Tibial artery (tissue), 4 donors: ENCODE measurements around the gene SLC12A4.
A peak's percentile ranks its signal among the peaks of the same experiment; 100 is the strongest.
"Not testable (repeated sequence)": the region's sequence is repeated elsewhere in the genome, so short reads cannot be mapped to it uniquely, and the experiment has no call there.

ENCODE experiments used
- DNase-seq, 2 donors: peaks; one replicate each; pipeline ENCODE4 v3.0.0-alpha.2; 2019
- H3K27ac ChIP-seq, 2 donors: fragments of 200-600 bp; sonication (generic) in 1 of 2; 1 replicate in 1 of 2; 2 replicates in 1 of 2; pipeline ENCODE4 v1.5.1; 2018 to 2019; ENCODE audit warnings: mild to moderate bottlenecking in 1 of 2
- H3K27me3 ChIP-seq, 2 donors: fragments of 200-600 bp; sonication (generic) in 1 of 2; one replicate each; pipeline versions ENCODE4 v1.5.1 to v1.6.0; 2016 to 2019
- H3K36me3 ChIP-seq, 3 donors: fragments of 200-600 bp; sonication (generic) in 2 of 3; one replicate each; pipeline ENCODE4 v1.5.1; 2016 to 2019; ENCODE audit warnings: mild to moderate bottlenecking in 2 of 3
- H3K4me1 ChIP-seq, 4 donors: fragments of 200-600 bp; sonication (generic) in 2 of 4; 1 replicate in 3 of 4; 2 replicates in 1 of 4; pipeline ENCODE4 v1.5.1; 2016 to 2019
- H3K4me3 ChIP-seq, 2 donors: fragments of 200-600 bp; sonication (generic) in 1 of 2; 1 replicate in 1 of 2; 2 replicates in 1 of 2; pipeline ENCODE4 v1.5.1; 2018 to 2019; ENCODE audit warnings: mild to moderate bottlenecking in 2 of 2
- H3K9me3 ChIP-seq, 3 donors: fragments of 200-600 bp; sonication (generic) in 1 of 3; one replicate each; pipeline ENCODE4 v1.5.1; 2016 to 2019
- CTCF ChIP-seq, 2 experiments: fragments of 200-600 bp in 1 of 2; fragments of 450-650 bp in 1 of 2; IDR thresholded peaks; one replicate each; pipeline ENCODE4 v1.5.1; 2017 to 2019; ENCODE audit warnings: antibody characterized with exemption in 2 of 2, mild to moderate bottlenecking in 1 of 2, moderate library complexity in 1 of 2
- intact Hi-C: fragments of 100-400 bp; cut with DNase I; formaldehyde crosslinking; loops from one replicate; pipeline ENCODE4 v1.15.0; 2023; ENCODE audit warnings: low total_unique reads

Gene SLC12A4

GRCh38 chr16:67941469-67942199 is 26.8 kb downstream of the SLC12A4 start:
- Histone ChIP-seq H3K9me3 (no peaks in the 10 kb centered on the region), H3K4me1 (peaks cover 0 to 32% (median 26%) of the 10 kb centered on the region in 4 donors), H3K27ac (no peak overlapping the region), H3K4me3 (no peak overlapping the region), H3K36me3 (peaks cover 44 to 63% (median 49%) of the 10 kb centered on the region in 3 donors), H3K27me3 (no peaks in the 10 kb centered on the region)
- DNase-seq, result peak in 1 of 2 donors; percentile 17
- no peak for TF ChIP-seq CTCF (IDR thresholded peaks at IDR 0.05)
- intact Hi-C loops, result no loop called here

- TF ChIP-seq CTCF (IDR thresholded peaks at IDR 0.05), result no peak
- intact Hi-C loops, result no loop called here
- H3K9me3 ChIP-seq, result no peaks in the 10 kb centered on the region
- no peaks in the 10 kb centered on the region for H3K27me3 ChIP-seq
- DNase-seq, result no peak
- no peak overlapping the region for H3K27ac ChIP-seq
- H3K36me3 ChIP-seq, result peaks cover 33 to 52% (median 38%) of the 10 kb centered on the region in 3 donors
- peaks cover 0 to 32% (median 26%) of the 10 kb centered on the region in 4 donors for H3K4me1 ChIP-seq
- no peak overlapping the region for H3K4me3 ChIP-seq
Observed at GRCh38 chr16:67940446-67941089, 27.9 kb downstream of the SLC12A4 start.

GRCh38 chr16:67939507-67940445 is 28.7 kb downstream of the SLC12A4 start:
- Histone ChIP-seq H3K4me3 (no peak overlapping the region), H3K27ac (no peak overlapping the region), H3K36me3 (peaks cover 25 to 44% (median 30%) of the 10 kb centered on the region in 3 donors), H3K27me3 (no peaks in the 10 kb centered on the region), H3K9me3 (no peaks in the 10 kb centered on the region), H3K4me1 (peaks cover 0 to 36% (median 29%) of the 10 kb centered on the region in 4 donors)
- TF ChIP-seq CTCF (IDR thresholded peaks at IDR 0.05), result no peak
- intact Hi-C loops, result no loop called here
- DNase-seq, result peak in 1 of 2 donors; percentile 51

- DNase-seq, H3K4me3 ChIP-seq, H3K9me3 ChIP-seq, H3K27me3 ChIP-seq, intact Hi-C loops: not testable (repeated sequence)
- Histone ChIP-seq H3K36me3 (peaks cover 18 to 38% (median 19%) of the 10 kb centered on the region in 3 donors), H3K4me1 (peaks cover 0 to 21% (median 19%) of the 10 kb centered on the region in 4 donors), H3K27ac (peak overlapping the region in 1 of 2 donors; percentile 88)
Observed at GRCh38 chr16:67937713-67938112, 30.7 kb downstream of the SLC12A4 start.

- Histone ChIP-seq H3K4me1 (peaks cover 0 to 21% (median 19%) of the 10 kb centered on the region in 4 donors), H3K27me3 (no peaks in the 10 kb centered on the region), H3K4me3 (peak overlapping the region; percentile 84 to 94), H3K9me3 (no peaks in the 10 kb centered on the region), H3K36me3 (peaks cover 12 to 37% (median 13%) of the 10 kb centered on the region in 3 donors), H3K27ac (peak overlapping the region; percentile 76 to 88)
- no peak for TF ChIP-seq CTCF (IDR thresholded peaks at IDR 0.05)
- peak in 1 of 2 donors; percentile 74 for DNase-seq
- intact Hi-C loops, result no loop called here
Observed at GRCh38 chr16:67936880-67937605, 31.4 kb downstream of the SLC12A4 start.
